Activated T-cell treated with anti-CD3 and anti-CD28 coated beads for 1 hour (primary cell): ENCODE results near the gene IGF2R.

Experiments used
- DNase-seq: peaks from one replicate; pipeline ENCODE4 v3.0.0-alpha.2; 2020; ENCODE audit warnings: low read depth

The IGF2R gene

DNA sequence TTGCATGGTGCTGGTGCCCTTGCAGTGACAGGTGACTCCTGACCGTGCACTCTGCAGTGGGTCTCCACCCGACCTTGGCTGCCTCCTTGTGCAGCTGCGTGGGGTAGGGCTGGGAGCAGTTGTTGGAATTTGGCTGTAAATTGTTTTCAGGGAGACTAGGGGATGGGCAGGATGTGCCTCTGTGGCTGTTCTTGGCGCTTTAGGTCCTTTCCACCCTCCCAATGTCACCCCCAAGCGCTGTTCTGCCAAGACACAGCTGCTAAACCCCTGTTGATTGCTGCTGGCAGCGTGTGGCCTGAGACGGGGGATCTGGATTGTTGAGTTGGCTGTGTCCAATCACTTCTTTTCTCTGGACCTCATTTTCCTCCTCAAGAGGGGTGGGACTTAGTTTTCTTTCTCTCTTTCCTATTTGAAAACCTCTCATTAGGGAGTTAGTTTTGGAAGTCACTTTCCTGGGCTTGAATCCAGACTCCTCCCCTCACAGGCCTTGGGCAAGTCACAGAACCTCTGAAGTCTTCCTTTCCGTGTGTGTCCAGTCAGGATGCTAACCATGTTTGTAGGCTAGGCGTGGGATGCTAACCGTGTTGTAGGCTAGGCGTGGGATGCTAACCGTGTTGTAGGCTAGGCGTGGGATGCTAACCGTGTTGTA is 8.5 kb downstream of the IGF2R start:
- DNase-seq: no peak

DNA sequence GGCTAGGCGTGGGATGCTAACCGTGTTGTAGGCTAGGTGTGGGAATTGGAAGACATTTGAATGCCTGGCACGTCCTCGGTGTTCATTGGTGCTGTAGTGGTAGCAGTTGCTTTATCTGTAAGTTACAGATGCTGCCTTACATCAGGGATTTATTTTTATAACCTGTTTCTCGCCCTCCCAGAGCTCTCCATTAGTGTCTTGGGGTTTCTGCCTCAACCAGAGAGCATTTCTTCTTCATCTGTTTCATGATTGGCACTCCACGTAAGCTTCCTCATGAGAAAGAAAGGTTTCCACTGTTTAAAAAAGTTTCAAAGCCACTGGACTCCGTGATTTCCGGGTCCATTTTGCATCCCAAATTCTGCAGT is 9.0 kb downstream of the IGF2R start:
- no peak for DNase-seq

DNA sequence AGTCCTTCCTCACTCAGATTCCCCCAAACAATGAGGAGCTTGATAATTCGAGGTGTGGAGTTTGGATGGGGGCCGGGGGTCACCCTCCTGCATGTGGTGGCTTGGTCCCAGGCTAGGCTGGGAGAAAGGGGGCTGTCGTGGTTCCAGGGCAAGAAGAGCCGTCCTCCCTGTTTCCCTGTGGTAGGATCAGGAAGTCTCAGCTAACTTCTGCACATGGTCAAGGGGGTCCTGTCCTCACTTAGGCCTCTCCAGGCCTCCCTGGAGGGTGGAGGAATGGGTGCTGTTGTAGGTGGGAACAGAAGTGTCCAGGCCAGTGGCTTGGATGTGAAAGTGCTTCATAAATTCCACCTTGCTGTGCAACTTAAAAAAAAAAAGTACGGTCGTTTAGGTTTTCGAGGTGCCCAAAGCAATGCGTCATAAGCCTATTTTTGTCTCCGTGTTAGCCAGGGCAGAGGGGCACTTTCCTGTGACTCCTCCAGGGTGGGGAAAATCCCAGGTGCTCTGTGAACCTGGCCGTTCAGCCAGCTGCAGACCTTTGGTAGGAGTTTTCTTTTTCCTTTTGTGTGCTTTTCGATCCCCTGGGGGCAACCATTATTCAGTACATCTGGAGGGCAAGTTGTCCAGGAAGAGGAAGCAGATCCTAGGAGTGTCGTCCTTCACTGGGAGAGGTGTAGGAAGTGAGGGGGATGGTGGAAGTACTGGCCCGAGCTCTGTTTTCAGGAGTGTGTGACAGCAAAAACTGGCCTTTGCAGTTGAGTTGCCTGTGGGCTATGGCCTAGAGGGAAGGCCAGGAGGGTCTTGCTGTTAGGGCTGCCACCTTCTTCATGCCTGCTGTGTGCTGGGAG is 9.6 kb downstream of the IGF2R start:
- DNase-seq: no peak

DNA sequence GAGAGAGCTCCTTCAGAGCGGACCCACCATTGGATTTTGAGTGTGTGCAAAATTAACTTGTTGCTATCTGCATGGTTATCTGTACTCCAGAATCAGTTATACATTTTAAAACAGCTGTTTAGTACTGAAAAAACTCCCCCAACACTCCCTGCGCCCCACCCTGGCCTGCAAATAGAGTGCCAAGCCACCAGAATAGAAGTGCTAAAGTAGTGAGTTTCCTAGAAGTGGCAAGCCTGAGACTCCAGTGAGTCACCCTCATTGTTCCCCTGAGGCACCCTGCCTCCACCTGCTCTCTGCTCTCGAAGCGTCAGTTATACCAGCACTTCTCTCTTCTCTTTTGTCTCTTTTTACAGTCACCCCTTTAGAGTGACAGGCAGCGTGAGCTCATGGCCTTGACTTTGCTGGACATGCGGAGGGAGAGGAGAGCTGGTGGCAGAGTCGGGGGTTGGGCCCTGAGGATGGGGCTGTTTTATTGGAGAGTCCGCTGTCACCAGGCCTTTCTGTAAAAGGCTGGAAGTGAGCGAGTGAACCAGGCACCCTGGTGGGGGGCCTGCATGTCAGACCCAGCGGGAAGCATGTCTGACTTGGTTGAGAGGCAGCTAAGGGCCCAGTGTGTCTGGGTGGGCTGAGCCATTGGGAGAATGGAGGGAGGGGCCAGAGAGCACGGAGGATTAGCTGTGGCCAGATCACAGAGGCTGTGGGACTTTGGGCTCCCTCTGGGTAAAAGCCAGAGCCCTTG is 10.4 kb downstream of the IGF2R start:
- DNase-seq: peak; percentile 30

DNA sequence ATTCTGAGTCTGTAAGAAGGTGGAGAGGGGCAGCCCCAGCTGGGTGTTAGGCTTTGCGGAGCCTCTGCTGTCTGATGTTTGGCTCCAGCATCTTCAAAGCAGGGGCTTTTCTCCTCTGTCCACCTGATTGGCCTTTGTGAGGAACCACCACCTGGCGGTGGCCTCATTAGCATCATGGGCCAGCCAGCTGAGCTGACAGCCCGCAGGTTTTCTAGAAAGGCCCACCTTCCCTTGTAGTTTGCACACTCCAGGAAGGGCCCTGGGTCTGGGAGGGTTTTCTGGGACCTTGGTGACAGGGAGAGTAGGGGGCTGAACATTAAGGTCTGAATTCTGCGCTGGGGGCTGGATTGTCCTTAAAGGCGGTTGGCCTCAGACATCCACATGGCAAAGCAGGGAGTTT is 11.6 kb downstream of the IGF2R start:
- DNase-seq: no peak

DNA sequence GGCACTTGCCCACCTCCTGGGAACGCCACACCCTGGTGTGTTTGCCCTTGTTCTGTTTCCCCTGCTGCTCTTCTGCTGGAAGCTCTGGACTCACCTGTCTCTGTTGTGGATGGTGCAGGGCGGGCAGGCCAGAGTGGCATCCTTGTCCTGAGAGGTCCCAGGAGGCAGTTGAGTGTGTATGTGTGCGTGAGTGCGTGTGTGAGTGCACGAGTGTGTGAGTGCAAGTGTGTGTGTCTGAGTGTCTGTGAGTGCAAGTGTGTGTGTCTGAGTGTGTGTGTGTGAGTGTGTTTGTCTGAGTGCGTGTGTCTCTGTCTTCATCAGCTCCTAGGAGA is 12.2 kb downstream of the IGF2R start:
- no peak for DNase-seq

DNA sequence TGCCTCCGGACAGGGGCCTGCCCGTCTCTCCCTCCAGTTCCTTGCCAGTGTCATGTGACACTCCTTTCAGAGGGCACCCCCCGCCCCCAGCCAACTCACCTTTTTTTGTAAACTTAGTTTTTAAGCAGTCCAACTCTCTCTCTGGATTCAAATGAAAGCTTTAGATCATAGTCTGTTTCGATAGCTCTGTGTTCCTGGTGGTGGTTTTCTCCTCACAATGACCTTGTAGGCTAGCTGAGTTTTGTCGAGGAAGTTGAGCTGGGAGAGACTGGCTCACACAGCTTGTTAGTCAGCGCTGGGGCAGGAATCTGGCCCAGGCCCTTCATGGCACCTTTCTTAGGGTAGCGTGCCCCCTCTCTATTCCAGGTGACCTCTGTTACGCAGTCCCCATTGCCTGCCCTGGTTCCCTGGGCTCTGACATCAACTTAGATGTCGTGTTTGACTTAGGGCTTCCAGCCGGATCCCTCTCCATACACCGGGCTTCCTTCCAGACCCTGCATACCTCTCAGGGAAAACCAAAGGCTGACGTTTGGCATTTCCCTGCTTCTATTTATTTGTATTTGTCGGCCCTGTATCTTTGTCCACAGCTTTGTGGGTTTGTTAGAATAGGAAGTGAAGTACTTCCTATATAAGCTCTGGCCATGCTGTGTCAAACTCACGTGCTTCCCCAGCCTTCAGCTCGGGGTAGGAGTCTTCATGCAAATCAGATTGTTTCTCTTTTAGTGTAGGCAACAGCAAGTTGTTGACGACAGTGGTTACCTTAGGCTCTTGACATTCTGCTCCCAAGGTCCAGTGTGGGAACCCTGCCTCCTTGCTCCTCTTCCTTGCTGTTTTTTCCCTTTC is 12.7 kb downstream of the IGF2R start:
- no peak for DNase-seq

DNA sequence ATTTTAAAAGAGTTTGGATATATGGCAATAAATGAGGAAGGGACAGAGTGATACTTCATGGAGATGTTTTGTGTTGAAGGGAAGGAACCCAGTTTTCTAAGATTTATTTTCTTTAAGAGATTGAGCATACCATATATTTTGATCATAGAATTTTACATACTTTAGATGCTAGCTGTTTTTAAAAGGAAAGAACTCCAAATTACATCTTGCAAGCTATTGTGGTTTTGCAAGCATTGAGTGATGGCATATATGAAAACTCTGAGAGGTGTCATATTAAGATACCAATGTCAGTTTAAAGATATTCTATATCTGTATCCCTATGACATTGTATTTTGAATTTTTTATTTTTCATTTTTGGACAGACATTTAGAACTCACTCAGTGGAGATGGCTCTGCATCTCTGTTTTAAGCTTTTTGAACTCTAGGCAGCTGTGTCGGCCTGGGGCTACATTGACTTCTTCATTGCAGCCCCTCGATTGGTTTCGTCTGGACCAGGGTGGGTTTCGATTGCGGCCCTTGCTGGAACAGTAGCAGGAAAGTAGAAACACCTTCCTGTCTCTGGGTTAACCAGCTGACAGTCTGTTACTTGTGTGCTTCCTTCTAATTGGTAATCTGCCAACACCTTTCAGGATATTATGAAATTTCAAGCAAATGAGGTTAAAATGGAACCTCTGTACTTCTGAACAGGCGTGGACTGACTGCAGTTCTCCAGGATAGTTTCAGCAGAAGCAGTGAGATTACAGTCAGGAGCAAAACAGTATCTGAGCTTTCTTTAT is 14.0 kb downstream of the IGF2R start:
- no peak for DNase-seq

DNA sequence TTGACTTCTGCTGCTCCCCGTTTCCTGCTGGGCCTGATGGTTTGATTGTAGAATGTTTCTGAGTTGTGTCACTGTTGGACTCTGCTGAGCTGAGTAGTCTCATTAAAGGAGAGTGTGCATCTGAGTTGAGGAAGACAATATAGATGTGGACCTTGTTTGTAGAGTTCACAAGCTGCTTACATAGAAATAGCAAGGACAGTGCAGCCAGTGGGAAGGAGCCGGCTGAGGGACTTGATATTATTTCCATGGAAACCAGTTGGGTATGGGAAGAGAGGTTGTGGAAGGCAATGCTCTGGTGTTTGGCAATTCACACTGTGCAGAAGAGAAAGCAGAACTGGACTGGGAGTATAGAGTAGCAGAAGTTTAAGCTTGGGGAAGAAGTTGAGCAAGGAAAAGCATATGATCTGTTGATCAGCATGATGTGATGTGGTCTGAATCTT is 14.8 kb downstream of the IGF2R start:
- DNase-seq: no peak

DNA sequence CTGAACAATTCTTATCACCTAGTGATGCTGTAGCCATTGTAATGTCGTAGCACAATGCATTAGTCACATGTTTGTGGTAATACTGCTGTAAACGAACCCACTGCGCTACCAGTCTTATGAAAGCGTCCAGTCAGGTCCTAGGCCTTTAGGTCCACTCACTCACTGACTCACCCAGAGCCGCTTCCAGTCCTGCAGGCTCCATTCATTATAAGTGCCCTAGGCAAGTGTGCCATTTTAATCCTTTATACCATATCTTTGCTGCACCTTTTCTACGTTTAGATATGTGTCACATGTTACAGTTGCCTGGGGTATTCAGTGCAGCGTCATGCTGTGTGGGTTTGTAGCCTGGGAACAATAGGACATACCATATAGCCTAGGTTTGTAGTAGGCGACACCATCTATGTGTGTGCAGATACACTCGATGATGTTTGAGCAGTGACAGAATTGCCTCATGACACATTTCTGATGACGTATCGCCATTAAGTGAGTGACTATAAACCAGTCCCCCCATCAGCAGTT is 15.4 kb downstream of the IGF2R start:
- DNase-seq: no peak

DNA sequence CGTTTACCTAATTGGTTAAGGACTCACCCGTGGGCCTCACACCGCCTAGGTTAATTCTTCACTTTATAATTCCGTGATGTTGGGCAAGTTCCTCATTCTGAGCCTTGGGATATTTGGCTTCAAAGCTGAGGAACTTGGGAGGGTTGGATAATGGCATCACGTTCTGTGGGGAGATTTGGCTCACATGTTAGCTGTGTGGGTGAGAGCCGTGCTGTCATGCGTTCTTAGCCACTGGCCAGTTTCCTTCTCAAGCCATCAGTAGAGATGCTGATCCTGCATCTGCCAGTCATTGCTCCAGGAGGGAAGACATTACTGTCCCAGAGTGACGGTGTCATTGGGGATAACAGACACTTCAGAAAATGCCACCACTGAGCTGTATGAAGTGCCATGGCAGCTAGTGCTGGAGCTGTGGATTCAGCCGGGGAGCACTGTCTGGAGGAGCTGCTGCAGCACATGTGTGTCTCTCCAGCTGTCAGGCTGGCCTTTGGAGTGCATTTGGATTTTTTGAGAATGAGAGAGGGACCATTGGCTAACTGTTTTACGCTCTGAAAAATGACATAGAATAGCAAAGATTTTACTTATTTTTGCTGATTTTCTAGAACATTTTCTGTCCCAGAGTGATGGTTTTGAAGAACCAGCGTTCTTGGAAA is 16.5 kb downstream of the IGF2R start:
- DNase-seq: no peak

DNA sequence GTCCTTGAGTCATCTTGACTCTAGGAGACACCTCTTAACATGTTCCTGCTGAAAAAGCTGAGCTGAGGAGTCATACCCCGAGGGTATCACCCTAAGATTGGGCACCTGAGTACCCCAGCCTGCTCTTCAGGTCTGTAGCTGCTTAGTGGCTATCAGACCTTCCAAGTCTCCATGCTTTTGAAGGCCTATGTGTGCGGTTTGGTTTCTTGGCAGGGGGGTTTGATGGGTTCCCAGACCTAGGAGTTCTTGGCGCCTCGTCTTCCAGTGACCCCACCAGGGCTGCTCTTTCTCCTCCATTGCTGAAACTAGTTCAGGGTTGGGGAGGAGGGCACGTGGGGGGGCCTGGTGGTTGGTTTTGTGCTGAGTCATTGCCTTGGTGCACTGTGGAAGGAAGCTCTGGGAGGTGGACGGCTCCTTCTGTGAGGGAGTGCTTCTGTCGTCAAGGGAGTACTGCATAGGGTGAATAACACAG is 20.1 kb downstream of the IGF2R start:
- no peak for DNase-seq

DNA sequence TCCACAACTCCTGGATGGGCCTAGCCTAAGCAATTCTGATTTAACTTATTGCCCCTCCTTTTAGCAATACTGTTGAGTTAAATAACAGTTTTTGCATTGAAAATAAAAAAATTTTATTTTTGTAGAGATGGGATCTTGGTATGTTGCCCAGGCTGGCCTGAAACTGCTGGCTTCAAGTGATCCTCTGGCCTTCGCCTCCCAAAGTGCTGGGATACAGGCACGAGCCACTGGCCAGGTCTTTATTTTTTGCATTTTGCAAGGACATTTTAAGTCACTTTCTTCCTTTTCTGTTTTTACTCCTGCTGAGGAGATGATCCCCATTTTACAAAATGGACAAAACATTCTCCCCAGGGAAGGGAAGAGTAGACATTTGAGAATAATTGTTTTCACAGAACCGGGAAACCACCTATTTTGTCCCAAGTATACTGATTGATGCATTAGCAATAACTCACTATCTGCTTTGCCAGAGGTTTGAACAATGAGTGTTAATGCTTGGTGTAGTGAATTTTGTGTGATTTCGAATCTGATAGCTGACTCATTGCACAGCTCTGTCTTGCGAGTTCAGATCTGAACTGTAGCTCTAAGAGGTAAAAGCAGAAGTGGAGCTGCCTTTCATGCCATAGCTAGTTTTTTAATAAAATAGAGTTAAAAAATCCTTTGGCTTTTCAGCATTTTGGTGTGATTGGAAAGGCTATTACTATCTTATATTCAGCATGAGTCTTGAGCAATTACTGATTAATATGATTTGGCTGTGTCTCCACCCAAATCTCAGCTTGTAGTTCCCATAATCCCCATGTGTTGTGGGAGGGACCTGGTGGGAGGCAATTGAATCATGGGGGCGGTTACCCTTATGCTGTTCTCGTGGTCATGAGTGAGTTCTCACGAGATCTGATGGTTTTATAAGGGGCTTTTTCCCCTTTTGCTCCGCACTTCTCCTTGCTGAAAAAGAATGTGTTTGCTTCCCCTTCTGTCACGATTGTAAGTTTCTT is 20.9 kb downstream of the IGF2R start:
- DNase-seq: no peak

DNA sequence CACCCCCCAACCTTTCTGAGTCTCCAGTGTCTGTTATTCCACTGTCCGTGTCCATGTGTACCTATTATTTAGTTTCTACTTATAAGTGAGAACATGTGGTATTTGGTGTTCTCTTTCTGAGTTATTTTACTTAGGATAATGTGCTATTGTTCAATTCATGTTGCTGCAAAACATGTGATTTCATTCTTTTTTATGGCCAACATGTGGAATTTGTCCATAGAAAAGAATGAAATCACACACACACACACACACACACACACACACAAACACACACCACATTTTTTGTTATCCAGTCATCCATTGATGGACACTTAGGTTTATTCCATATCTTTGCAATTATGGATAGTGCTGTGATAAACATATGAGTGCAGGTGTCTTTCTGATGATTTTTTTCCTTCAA is 23.5 kb downstream of the IGF2R start:
- no peak for DNase-seq

DNA sequence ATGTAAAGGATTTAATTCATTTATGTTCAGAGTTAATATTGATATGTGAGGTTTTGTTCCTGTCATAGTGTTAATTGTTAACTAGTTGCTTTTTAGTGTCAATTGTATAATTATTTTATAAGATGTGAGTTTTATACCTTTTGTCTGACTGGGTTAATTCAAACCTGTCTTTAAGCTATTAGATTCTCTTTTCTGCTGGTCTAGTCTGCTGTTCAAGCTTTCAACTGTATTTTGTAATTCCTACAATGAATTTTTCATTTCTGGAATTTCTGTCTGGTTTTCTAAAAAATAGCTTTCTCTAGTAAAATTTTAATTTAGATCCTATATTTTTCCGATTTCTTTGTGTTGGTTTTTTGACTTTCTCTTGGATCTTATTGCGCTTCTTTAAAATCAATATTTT is 26.5 kb downstream of the IGF2R start:
- DNase-seq: no peak

DNA sequence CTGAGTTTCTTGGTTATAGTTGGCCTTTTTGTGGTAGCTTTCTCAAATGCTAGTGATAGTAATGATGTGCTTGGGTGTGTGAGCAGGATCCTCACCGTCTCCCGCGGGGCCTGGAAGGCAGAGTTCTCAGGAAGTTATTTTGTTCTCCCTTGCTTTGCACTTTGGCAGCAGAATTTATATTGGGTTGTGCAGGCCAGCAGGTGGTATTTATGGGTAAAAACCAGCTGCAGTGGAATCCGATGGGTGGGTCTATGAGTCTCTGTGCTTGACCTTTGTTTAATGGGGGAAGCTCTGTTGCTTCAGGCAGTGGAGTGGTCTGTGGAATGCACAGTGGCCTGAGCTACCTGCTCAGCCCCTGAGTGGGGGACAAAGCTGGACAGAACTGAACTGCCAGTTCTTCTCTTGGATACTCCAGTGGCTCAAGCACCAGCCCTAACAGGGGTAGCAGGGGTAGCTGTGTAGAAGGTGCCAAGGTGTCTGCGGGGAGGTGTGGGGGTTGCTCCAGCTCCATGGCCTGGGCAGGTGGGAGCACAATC is 27.3 kb downstream of the IGF2R start:
- DNase-seq: no peak

DNA sequence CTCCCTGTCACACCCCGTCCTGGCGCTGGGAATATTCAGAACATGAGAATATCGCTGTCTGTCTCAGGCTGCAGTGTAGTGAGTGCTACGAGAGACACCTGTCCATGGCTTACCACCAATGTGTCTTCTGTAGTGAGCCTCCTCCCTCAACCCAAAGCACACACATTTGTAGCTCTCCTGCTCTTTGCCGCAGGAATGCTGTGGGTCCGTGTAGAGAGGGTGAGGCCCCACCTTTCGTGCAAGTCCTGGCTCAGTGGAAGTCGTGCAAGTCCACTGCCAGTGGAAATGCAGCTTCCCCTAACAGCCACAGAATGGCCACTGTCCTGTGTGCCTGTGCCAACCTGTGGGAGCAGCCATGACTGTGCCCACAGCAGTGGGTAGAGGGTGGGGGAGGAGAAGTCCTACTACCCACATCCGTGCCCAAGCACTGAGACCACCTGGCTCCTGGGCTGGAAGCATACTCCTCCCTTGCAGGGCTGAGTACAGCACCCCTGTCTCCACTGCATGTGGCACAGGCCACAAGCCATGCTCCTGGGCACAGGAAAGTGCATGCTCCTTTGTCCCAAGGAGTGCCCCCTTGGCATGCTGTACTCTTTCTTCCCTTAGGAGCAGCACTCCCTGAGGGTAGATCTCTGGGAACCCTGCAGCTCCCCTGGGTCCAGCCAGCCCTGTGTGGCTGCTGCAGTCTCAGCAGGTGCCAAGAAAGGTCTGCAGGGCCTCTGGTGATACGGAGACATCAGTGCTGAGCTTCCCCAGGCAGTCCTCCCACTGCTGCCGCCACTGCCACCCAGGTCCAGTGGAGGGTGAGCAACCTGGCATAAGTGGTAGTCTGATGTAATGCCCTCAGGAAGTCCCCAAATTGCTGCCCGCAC is 28.0 kb downstream of the IGF2R start:
- no peak for DNase-seq

DNA sequence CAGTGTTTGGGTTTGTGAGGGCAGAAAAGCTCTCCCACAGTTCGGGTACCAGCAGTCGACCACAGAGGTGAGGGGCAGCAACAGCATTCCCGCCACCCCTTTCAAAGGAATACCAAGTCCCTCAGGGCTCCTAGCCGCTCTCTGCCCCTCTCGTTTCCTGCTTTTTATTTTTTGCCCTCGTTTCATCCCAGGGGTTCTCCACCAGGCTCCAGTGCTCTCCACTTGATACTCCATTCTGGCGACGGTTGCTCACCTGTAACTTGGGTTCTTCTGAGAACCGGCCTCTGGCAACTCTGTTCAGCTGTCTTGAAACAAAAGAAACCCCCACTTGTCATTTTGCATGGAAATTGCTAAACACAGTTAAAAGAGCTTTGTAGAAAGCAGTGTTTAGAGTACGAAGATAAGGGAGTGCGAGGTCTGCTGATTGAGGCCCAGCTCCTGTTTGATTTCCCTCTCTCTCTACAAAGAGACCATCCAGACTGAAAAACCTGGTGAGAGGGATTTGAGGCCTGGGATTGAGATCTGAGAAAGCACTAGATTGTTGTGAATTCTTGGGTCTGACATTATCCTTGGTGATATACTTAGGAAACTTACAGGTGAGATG is 28.7 kb downstream of the IGF2R start:
- DNase-seq: no peak
